Mesothelial cell of epicardium (in vitro differentiated cells): ENCODE measurements around the gene RPS16. TPM values are rescaled to one million over a fixed set of nuclear protein-coding genes. Genes with fewer than 3 reads are reported as not detected.
A peak's percentile ranks its signal among the peaks of the same experiment; 100 is the strongest.
"Not testable (repeated sequence)": the region's sequence is repeated elsewhere in the genome, so short reads cannot be mapped to it uniquely, and the experiment has no call there.

Experiments
- DNase-seq, 2 experiments: peaks; one replicate each; pipeline ENCODE4 v3.0.0; 2021; ENCODE audit warnings: low spot score in 2 of 2; ENCODE audit not compliant: unreplicated experiment in 2 of 2
- H3K27ac Mint-ChIP-seq: 2 replicates; pipeline ENCODE4 v1.8.0; 2021; ENCODE audit warnings: mixed read lengths
- H3K27me3 Mint-ChIP-seq: 2 replicates; pipeline ENCODE4 v1.8.0; 2021; ENCODE audit warnings: low read depth, mixed read lengths
- H3K36me3 Mint-ChIP-seq: 2 replicates; pipeline ENCODE4 v1.8.0; 2021; ENCODE audit warnings: mixed read lengths
- H3K4me1 Mint-ChIP-seq: 2 replicates; pipeline ENCODE4 v1.8.0; 2021; ENCODE audit warnings: mixed read lengths
- H3K4me3 Mint-ChIP-seq: 2 replicates; pipeline ENCODE4 v1.8.0; 2021; ENCODE audit warnings: mild to moderate bottlenecking, moderate library complexity, mixed read lengths
- H3K9me3 Mint-ChIP-seq: 2 replicates; pipeline ENCODE4 v1.8.0; 2021; ENCODE audit warnings: mixed read lengths
- total RNA-seq: library from RNA; stranded (reverse); gene quantifications from 3 replicates; pipeline ENCODE4 v1.2.1, GENCODE V29; 2021
- TF ChIP-seq, protein P1 (sequence below): fragments of 200-600 bp; sonication (generic); IDR thresholded peaks from one replicate; pipeline ENCODE4 v1.5.0; 2021; ENCODE audit warnings: antibody characterized with exemption; ENCODE audit not compliant: unreplicated experiment

RPS16 gene
- total RNA-seq, 1 donor from 2014 or later, result 1,616 TPM

DNA sequence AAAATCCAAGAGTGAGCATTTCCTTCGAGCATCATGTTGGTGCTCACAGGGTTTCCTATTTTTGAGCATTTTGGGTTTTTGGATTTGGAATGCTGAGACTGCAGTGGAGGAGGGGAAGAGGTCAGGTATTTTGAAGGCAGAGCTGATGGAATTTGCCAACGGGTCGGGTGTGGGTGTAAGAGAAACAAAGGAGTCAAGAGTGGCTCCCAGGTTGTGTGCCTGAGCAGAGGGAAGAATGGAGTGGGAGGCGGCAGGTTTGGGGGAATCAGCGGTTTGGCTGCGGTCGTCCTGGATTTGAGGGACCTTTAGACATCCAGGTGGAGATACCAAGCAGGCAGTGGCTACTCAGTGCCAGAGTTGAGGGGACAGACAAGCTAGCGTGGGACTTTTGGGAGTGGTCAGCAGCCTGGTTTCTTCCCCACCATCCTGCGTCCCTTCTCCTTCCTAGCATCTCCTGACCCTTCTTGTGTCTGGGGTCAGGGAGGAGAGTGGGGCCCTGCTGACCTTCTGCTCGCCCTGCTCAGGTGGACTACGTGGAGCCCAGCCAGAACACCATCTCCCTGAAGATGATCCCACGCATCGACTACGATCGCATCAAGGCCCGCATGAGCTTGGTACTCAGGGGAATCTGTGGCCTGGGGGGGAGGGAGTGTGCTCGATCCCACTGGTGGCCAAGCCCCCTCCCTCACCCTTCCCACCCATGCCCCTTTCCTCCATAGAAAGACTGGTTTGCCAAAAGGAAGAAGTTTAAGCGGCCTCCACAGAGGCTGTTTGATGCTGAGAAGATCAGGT lies 30.4 kb upstream of the RPS16 start:
- Mint-ChIP-seq H3K9me3 (no peaks in the 10 kb centered on the region), H3K4me3 (no peak overlapping the region), H3K27me3 (no peaks in the 10 kb centered on the region), H3K36me3 (peaks cover 35% of the 10 kb centered on the region), H3K4me1 (no peaks in the 10 kb centered on the region), H3K27ac (no peak overlapping the region)
- TF ChIP-seq, protein P1, sequence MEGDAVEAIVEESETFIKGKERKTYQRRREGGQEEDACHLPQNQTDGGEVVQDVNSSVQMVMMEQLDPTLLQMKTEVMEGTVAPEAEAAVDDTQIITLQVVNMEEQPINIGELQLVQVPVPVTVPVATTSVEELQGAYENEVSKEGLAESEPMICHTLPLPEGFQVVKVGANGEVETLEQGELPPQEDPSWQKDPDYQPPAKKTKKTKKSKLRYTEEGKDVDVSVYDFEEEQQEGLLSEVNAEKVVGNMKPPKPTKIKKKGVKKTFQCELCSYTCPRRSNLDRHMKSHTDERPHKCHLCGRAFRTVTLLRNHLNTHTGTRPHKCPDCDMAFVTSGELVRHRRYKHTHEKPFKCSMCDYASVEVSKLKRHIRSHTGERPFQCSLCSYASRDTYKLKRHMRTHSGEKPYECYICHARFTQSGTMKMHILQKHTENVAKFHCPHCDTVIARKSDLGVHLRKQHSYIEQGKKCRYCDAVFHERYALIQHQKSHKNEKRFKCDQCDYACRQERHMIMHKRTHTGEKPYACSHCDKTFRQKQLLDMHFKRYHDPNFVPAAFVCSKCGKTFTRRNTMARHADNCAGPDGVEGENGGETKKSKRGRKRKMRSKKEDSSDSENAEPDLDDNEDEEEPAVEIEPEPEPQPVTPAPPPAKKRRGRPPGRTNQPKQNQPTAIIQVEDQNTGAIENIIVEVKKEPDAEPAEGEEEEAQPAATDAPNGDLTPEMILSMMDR, result no peak
- DNase-seq, result no peak

DNA sequence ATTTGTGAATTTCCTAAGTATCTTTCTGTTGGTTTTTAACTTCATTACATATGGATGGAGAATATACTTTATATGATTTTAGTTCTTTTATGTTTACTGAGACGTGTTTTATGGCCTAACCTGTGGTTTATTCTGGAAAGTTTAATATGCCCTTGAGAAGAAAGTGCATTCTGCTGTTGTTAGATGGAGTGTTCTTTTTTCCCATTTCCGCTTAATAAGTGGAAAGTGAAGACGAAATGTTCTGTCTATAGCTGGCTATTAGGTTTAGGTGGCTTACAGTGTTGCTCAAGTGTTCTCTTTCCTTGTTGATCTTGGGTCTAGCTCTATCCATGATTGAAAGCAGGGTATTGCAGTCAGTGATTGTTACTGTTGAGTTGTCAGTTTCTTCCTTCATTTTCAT lies 27.7 kb upstream of the RPS16 start:
- Mint-ChIP-seq H3K4me3 (no peak overlapping the region), H3K9me3 (no peaks in the 10 kb centered on the region), H3K27me3 (no peaks in the 10 kb centered on the region), H3K36me3 (peaks cover 47% of the 10 kb centered on the region), H3K4me1 (no peaks in the 10 kb centered on the region), H3K27ac (no peak overlapping the region)
- DNase-seq, result no peak
- TF ChIP-seq, protein P1, result no peak

DNA sequence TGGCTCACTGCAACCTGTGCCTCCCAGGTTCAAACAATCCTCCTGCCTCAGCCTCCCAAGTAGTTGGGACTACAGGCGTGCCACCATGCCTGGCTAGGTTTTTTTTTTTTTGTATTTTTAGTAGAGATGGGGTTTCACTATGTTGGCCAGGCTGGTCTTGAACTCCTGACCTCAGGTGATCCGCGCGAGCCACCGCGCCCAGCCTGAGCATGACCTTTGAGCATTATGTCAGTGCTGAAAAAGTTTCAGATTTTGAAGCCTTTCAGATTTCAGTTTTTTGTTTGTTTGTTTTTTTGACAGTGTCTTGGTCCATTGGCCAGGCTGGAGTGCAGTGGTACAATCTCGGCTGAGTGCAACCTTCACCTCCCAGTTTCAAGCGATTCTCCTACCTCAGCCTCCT lies 15.5 kb upstream of the RPS16 start:
- Mint-ChIP-seq H3K36me3 (peaks cover 38% of the 10 kb centered on the region), H3K4me1 (peaks cover 12% of the 10 kb centered on the region)
- not testable (repeated sequence) for DNase-seq, H3K27ac Mint-ChIP-seq, H3K27me3 Mint-ChIP-seq, H3K9me3 Mint-ChIP-seq, H3K4me3 Mint-ChIP-seq

DNA sequence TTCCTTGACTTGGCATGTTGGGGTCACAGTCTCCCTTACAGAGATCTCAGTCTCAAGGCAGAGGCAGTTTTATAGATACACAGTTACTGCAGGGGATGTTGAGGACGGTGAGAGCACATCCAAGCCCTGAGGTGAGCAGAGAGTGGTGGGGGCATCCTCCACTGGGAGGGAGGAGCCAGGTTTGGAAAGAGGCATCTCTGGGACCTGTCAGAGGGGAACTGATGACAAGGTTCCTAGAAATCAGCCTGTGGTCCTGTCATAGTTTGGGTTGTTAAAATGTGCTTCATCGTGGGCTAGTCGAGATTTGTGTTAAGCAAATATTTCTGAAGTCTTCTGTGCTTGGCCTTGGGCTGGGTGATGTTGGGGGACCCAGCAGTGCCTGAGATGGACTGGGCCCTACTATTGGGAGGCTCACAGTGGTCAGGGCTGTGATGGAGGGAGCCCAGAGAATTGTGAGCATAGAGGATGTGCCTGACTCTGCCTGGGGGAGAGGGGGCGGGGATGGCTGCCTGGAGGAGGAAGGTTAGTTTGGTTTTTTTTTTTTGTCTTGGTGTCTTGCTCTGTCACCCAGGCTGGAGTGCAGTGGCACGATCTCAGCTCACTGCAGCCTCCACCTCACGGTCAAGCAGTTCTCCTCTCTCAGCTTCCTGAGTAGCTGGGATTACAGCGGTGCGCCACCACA lies 13.5 kb upstream of the RPS16 start:
- no peaks in the 10 kb centered on the region for H3K9me3 Mint-ChIP-seq
- H3K27me3 Mint-ChIP-seq, result no peaks in the 10 kb centered on the region
- no peak overlapping the region for H3K27ac Mint-ChIP-seq
- DNase-seq, result no peak
- peaks cover 34% of the 10 kb centered on the region for H3K36me3 Mint-ChIP-seq
- no peak overlapping the region for H3K4me3 Mint-ChIP-seq
- TF ChIP-seq, protein P1, result no peak
- peaks cover 26% of the 10 kb centered on the region for H3K4me1 Mint-ChIP-seq

DNA sequence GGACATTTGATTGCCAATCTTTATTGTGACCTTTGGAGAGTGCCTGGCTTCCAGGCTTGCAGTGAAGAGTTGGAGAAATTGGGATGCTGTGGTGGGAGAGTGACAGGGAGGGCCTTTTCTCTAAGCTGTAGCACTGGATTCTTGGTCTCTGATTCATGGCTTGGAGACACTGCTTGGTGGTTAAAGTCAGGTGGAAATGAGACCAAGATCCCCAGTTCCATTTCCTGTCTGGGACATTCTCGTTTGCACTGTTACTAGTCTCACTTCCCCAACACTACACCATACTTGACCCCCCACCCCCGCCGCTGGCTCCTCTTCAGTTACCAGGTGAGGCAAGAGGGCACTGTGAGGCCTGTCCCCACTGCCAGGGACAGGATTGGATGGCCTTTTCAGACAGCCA lies 12.5 kb upstream of the RPS16 start:
- TF ChIP-seq, protein P1, result no peak
- Mint-ChIP-seq H3K4me3 (peak overlapping the region; percentile 15), H3K9me3 (no peaks in the 10 kb centered on the region), H3K27me3 (no peaks in the 10 kb centered on the region), H3K27ac (no peak overlapping the region), H3K36me3 (peaks cover 28% of the 10 kb centered on the region), H3K4me1 (peaks cover 26% of the 10 kb centered on the region)
- no peak for DNase-seq

DNA sequence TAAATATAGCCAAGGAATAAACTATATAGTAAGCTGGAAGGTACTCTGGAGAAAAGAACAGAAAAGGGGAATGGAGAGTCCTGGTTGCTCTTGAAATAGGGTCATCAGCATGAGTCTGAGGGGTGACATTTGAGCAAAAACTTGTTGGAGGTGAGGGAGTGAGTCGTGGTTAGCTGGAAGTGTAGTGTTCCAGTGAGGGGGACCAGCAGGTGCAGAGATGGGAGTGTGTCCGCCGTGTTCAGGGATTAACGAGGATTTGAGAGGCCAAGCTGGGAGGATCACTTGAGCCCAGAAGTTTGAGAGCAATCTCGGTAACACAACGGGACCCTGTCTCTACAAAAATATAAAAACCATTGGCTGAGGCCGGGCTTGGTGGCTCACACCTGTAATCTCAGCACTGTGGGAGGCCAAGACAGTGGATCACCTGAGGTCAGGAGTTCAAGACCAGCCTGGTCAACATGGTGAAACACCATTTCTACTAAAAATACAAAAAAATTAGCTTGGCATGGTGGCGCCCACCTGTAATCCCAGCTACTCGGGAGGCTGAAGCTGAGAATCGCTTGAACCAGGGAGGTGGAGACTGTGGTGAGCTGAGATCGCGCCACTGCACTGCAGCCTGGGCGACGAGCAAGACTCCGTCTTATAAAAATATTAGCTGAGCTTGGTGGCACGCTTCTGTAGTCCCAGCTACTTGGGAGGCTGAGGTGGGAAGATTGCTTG lies 10.8 kb upstream of the RPS16 start:
- Mint-ChIP-seq H3K27ac (peak overlapping the region; percentile 97), H3K36me3 (peaks cover 14% of the 10 kb centered on the region), H3K4me3 (peak overlapping the region; percentile 92), H3K27me3 (no peaks in the 10 kb centered on the region), H3K9me3 (no peaks in the 10 kb centered on the region), H3K4me1 (peaks cover 26% of the 10 kb centered on the region)
- TF ChIP-seq, protein P1, result no peak
- DNase-seq, result no peak
